ENCODE measurements around the gene PBX3.

The PBX3 gene

GRCh38 chr9:126000731-126001580 is 253.8 kb downstream of the PBX3 start:
- DNase-seq: no peak

GRCh38 chr9:126001581-126002225 is 254.5 kb downstream of the PBX3 start:
- DNase-seq: no peak

- DNase-seq: no peak
These were observed 255.5 kb downstream of the PBX3 start for GRCh38 chr9:126002476-126003350.

- DNase-seq: no peak
These were observed 261.9 kb downstream of the PBX3 start for GRCh38 chr9:126009047-126009446.

GRCh38 chr9:126014726-126015125 is 267.6 kb downstream of the PBX3 start:
- DNase-seq: no peak

- no peak for DNase-seq
These were observed 268.3 kb downstream of the PBX3 start for GRCh38 chr9:126015424-126015823.

GRCh38 chr9:126016579-126017290 is 269.6 kb downstream of the PBX3 start:
- DNase-seq: no peak
